ENCODE results near the gene MST1. TPM values are rescaled to one million over a fixed set of nuclear protein-coding genes. Genes with fewer than 3 reads are reported as not detected.

The MST1 gene
- total RNA-seq, 1 experiment from 2014 or later = 13.8 TPM

- TF ChIP-seq ZNF232 (CRISPR knock-in tag; IDR thresholded peaks at IDR 0.05) (no peak), TCF7 (CRISPR knock-in tag; IDR thresholded peaks at IDR 0.05; ENCODE audit: low read depth) (no peak), RELA (CRISPR knock-in tag; IDR thresholded peaks at IDR 0.05; ENCODE audit: borderline replicate concordance) (no peak)
These were observed 15.4 kb upstream of the MST1 start (continued) for GRCh38 chr3:49704629-49705028.

- TF ChIP-seq ZNF219 (CRISPR knock-in tag; IDR thresholded peaks at IDR 0.05; ENCODE audit: borderline replicate concordance) (no peak), IRF1 (CRISPR knock-in tag; IDR thresholded peaks at IDR 0.05) (no peak), ZNF396 (CRISPR knock-in tag; IDR thresholded peaks at IDR 0.05; ENCODE audit: borderline replicate concordance) (no peak), PRDM15 (CRISPR knock-in tag; IDR thresholded peaks at IDR 0.05) (no peak), HMGXB4 (CRISPR knock-in tag; IDR thresholded peaks at IDR 0.05) (no peak), JUN (CRISPR knock-in tag; IDR thresholded peaks at IDR 0.05) (no peak), ZNF138 (CRISPR knock-in tag; conservative IDR thresholded peaks at IDR 0.05) (no peak)
- Mint-ChIP-seq H3K27me3 (ENCODE audit: low read depth) (no peaks in the 10 kb centered on the region), H3K4me1 (peaks cover 16% of the 10 kb centered on the region), H3K36me3 (peaks cover 3% of the 10 kb centered on the region), H3K27ac (no peak overlapping the region; the same call in 1 of the 2 replicates), H3K4me3 (no peak overlapping the region), H3K9me3 (no peaks in the 10 kb centered on the region)
- DNase-seq (ENCODE audit: low spot score) (no peak), ATAC-seq (no peak)
- CTCF ChIA-PET = interaction anchor here (1.0 to 3.7 kb wide), 9 partner anchors 8 to 207 kb away, joined by 3 to 49 read pairs (median 8); partner anchors contain the start of genes AMIGO3, INKA1 and IP6K1
- POLR2A ChIA-PET = interaction anchor here (0.6 to 1.0 kb wide), 2 partner anchors 15 to 217 kb away, joined by 3 to 4 read pairs; no protein-coding TSS in a partner anchor
These were observed 14.7 kb upstream of the MST1 start for GRCh38 chr3:49703956-49704355.

GRCh38 chr3:49703443-49703927 lies 14.2 kb upstream of the MST1 start:
- POLR2A ChIA-PET = interaction anchor here (0.6 to 1.0 kb wide), 2 partner anchors 15 to 218 kb away, joined by 3 to 4 read pairs; no protein-coding TSS in a partner anchor

More at GRCh38 chr3:49703443-49703927, 14.2 kb upstream of the MST1 start:
- Mint-ChIP-seq H3K4me3 (no peak overlapping the region), H3K9me3 (no peaks in the 10 kb centered on the region), H3K27ac (no peak overlapping the region; the same call in 1 of the 2 replicates), H3K36me3 (peaks cover 3% of the 10 kb centered on the region), H3K27me3 (ENCODE audit: low read depth) (no peaks in the 10 kb centered on the region), H3K4me1 (peaks cover 16% of the 10 kb centered on the region)
- DNase-seq (ENCODE audit: low spot score) = peak; percentile 75
- CTCF ChIA-PET = interaction anchor here (0.5 to 3.7 kb wide), 12 partner anchors 9 to 207 kb away, joined by 3 to 49 read pairs (median 6); partner anchors contain the start of genes AMIGO3, GMPPB, INKA1 and IP6K1
- TF ChIP-seq HMGA2 (CRISPR knock-in tag; IDR thresholded peaks at IDR 0.05) (no peak), CTCF (IDR thresholded peaks at IDR 0.05) (peak; percentile 70)
- peak; percentile 91 for ATAC-seq

Data from WTC11 (cell line).